Right lobe of liver (tissue), 6 donors: ENCODE results near the gene SOHLH1. TPM values are rescaled to one million over a fixed set of nuclear protein-coding genes. Genes with fewer than 3 reads are reported as not detected.
A peak's percentile ranks its signal among the peaks of the same experiment; 100 is the strongest.

Experiments used
- ATAC-seq, 4 donors: fragments of 200-7000 bp; cut with Tn5 transposase; one replicate each; pipeline ENCODE4 v1.9.1; 2020; ENCODE audit warnings: mild to moderate bottlenecking in 4 of 4, moderate library complexity in 4 of 4
- DNase-seq, 3 donors: peaks; one replicate each; pipeline ENCODE4 v3.0.0-alpha.2; 2020
- H3K27ac ChIP-seq, 3 donors: fragments of 200-600 bp; one replicate each; pipeline ENCODE4 v1.8.0; 2022
- H3K27me3 ChIP-seq, 2 donors: fragments of 200-600 bp; one replicate each; pipeline ENCODE4 v1.8.0; 2022
- H3K36me3 ChIP-seq, 4 donors: fragments of 200-600 bp; sonication (generic) in 1 of 4; one replicate each; pipeline versions ENCODE4 v1.5.1 to v1.8.0; 2017 to 2022; ENCODE audit warnings: control low read depth in 1 of 4
- H3K4me1 ChIP-seq, 4 donors: fragments of 200-600 bp; sonication (generic) in 1 of 4; one replicate each; pipeline versions ENCODE4 v1.5.1 to v1.8.0; 2017 to 2022; ENCODE audit warnings: control low read depth in 1 of 4
- H3K4me3 ChIP-seq, 3 donors: fragments of 200-600 bp; one replicate each; pipeline ENCODE4 v1.8.0; 2022
- H3K9me3 ChIP-seq, 4 donors: fragments of 200-600 bp; sonication (generic) in 1 of 4; one replicate each; pipeline versions ENCODE4 v1.5.1 to v1.8.0; 2017 to 2022; ENCODE audit warnings: control low read depth in 1 of 4
- POLR2A ChIP-seq: fragments of 450-650 bp; IDR thresholded peaks from one replicate; pipeline ENCODE4 v1.6.1; 2017; ENCODE audit warnings: antibody characterized with exemption, mild to moderate bottlenecking
- WGBS: methylation state at CpG from one replicate; pipeline ENCODE4 v1.1.6; 2018; ENCODE audit warnings: low coverage, low lambda C conversion rate; ENCODE audit not compliant: insufficient coverage; ENCODE audit errors: missing lambda C conversion rate; 5-methylcytosine and 5-hydroxymethylcytosine counted together
- intact Hi-C, 2 donors: fragments of 100-400 bp; cut with DNase I; formaldehyde crosslinking; loops; one replicate each; pipeline versions ENCODE4 v1.11.2 to v1.14.1; 2022
- total RNA-seq, 6 experiments: library from RNA; depleted of rRNA in 2 of 6; stranded (reverse); fragments of >200 nt in 2 of 6; fragmentation: NEBNext Ultra II Directional in 3 of 6; extraction: Animal tissue kit (Norgen Biotek cat#: 25700) in 3 of 6; gene quantifications; one replicate each; pipeline versions ENCODE4 v1.1.0 to v1.2.4, GENCODE V29; 2016 to 2023
- TF ChIP-seq, protein P1 (sequence below), 4 donors: fragments of 200-600 bp in 3 of 4; fragments of 450-650 bp in 1 of 4; IDR thresholded peaks; one replicate each; pipeline versions ENCODE4 v1.5.1 to v1.8.0; 2016 to 2022; ENCODE audit warnings: antibody characterized with exemption in 4 of 4, mild to moderate bottlenecking in 2 of 4
- donor health status: DM: no; HTN: yes; CAD: no.
- donor health status: DM: no; HTN: no; CAD: no.
- donor health status: DM: no; HTN: no; CAD: no.
- donor health status: DM: no; HTN: yes; CAD: no.
- donor health status: DM: no; HTN: yes; CAD: no.

Gene SOHLH1
- total RNA-seq, 6 experiments from 2014 or later: not detected

DNA sequence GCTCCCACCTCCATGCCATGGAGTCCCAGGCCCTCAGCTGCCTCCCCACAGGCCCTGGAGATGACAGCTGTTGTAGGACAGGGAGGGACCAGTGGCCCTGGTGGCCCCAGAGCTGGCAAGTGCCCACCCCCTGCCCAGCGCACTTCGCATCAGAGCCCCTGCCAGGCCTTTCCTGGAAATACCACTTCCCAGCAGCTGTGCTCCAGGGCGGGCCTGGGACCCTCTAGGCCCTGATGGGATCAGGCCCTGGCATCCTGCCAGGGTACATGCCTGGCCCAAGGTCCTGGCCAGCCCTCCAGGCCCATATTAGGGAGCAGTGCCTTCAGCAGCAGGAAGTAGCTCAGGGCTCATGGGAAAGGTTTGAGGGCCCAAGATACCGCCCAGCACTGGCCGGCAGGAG is 5.2 kb upstream of the SOHLH1 start:
- TF ChIP-seq, protein P1, sequence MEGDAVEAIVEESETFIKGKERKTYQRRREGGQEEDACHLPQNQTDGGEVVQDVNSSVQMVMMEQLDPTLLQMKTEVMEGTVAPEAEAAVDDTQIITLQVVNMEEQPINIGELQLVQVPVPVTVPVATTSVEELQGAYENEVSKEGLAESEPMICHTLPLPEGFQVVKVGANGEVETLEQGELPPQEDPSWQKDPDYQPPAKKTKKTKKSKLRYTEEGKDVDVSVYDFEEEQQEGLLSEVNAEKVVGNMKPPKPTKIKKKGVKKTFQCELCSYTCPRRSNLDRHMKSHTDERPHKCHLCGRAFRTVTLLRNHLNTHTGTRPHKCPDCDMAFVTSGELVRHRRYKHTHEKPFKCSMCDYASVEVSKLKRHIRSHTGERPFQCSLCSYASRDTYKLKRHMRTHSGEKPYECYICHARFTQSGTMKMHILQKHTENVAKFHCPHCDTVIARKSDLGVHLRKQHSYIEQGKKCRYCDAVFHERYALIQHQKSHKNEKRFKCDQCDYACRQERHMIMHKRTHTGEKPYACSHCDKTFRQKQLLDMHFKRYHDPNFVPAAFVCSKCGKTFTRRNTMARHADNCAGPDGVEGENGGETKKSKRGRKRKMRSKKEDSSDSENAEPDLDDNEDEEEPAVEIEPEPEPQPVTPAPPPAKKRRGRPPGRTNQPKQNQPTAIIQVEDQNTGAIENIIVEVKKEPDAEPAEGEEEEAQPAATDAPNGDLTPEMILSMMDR (IDR thresholded peaks at IDR 0.05): no peak
- TF ChIP-seq POLR2A: no peak
- Histone ChIP-seq H3K4me1 (peaks cover 0 to 5% (median 0%) of the 10 kb centered on the region in 4 donors), H3K36me3 (no peaks in the 10 kb centered on the region), H3K27me3 (peaks cover 0 to 9% of the 10 kb centered on the region in 2 donors), H3K27ac (no peak overlapping the region), H3K9me3 (no peaks in the 10 kb centered on the region), H3K4me3 (no peak overlapping the region)
- ATAC-seq (no peak), DNase-seq (no peak)
- intact Hi-C loops: no loop called here
- WGBS: no CpG with 5 or more reads among the region's 5 CpGs

DNA sequence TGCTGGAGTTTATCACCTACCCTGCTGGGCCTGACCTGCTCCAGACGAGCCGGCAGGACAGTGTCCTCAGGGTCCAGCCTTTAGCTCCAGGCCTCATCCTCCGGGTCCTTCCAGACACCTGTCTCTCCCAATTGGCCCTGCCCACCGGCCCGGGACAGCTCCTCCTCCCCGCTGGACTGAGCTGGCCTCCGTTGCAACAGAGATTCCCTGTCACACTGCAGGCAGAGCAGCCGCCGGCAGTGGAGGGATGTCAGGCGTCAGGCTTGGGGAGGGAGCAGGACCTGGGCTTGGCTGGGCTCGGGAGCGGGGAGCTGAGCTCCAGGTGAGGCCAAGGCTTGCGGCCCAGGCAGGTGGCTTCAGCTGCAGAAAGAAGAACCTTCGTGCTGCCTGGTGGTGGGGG is 4.4 kb upstream of the SOHLH1 start:
- WGBS: 5% methylated on average over 4 of the region's 14 CpGs
- no peak for DNase-seq
- ATAC-seq: no peak
- no peak for TF ChIP-seq POLR2A
- TF ChIP-seq, protein P1 (IDR thresholded peaks at IDR 0.05): no peak
- H3K27ac ChIP-seq: no peak overlapping the region
- H3K4me3 ChIP-seq: no peak overlapping the region
- no peaks in the 10 kb centered on the region for H3K36me3 ChIP-seq
- H3K27me3 ChIP-seq: peaks cover 0 to 9% of the 10 kb centered on the region in 2 donors
- no peaks in the 10 kb centered on the region for H3K9me3 ChIP-seq
- peaks cover 0 to 5% (median 0%) of the 10 kb centered on the region in 4 donors for H3K4me1 ChIP-seq
- intact Hi-C loops: no loop called here

DNA sequence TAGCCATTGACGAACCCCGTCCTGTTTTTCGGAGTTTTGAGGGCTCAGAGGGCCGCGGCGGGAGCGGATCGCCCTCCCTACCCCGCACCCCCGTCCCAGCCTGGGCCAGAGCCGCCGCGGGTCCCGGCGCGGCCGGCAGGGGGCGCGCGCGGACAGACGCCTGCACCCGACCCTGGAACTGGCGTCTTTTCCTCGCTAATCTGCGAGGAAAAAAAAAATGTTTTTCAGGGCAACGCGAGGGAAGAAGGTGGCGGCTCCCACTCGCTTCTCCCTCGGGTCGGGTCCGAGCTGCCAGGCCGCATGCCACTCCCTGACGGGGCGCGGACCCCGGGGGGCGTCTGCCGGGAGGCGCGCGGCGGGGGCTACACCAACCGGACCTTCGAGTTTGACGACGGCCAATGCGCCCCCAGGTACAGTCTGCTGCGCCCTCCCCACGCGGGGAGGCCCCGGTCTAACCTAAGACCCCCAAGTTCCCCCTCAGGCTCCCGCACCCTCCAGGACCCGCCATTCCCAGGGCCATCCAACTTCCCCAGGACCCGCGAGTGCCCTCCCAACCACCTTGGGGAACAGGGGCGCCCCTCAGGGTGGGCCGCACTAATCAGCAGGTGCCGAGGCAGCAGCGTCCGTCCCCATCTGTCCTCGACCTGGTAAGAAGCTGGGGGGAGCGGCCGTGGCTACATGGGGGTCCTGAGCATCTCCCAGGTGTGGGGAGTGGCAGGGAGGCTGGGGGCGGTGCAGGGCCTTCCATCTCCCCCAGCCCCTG is 2.9 kb upstream of the SOHLH1 start, which contains the start of gene KCNT1:
Gene KCNT1, plus strand, starts transcription at position 227 of the 763 bp plus-strand sequence. Its CDS starts 74 bp downstream, at position 301.
- DNase-seq (peak in 1 of 3 donors; percentile 43), ATAC-seq (peak; percentile 49 to 80 (median 64))
- H3K27me3 ChIP-seq: peaks cover 0 to 9% of the 10 kb centered on the region in 2 donors
- H3K9me3 ChIP-seq: no peaks in the 10 kb centered on the region
- no peaks in the 10 kb centered on the region for H3K36me3 ChIP-seq
- intact Hi-C loops: no loop called here
- H3K27ac ChIP-seq: no peak within 1 kb of the TSS
- H3K4me1 ChIP-seq: peaks cover 0 to 5% (median 0%) of the 10 kb centered on the region in 4 donors
- no peak for TF ChIP-seq POLR2A
- TF ChIP-seq, protein P1 (IDR thresholded peaks at IDR 0.05): peak; percentile 66 to 96 (median 84)
- WGBS: 4% methylated on average over 27 of the region's 66 CpGs
- no peak within 1 kb of the TSS for H3K4me3 ChIP-seq

DNA sequence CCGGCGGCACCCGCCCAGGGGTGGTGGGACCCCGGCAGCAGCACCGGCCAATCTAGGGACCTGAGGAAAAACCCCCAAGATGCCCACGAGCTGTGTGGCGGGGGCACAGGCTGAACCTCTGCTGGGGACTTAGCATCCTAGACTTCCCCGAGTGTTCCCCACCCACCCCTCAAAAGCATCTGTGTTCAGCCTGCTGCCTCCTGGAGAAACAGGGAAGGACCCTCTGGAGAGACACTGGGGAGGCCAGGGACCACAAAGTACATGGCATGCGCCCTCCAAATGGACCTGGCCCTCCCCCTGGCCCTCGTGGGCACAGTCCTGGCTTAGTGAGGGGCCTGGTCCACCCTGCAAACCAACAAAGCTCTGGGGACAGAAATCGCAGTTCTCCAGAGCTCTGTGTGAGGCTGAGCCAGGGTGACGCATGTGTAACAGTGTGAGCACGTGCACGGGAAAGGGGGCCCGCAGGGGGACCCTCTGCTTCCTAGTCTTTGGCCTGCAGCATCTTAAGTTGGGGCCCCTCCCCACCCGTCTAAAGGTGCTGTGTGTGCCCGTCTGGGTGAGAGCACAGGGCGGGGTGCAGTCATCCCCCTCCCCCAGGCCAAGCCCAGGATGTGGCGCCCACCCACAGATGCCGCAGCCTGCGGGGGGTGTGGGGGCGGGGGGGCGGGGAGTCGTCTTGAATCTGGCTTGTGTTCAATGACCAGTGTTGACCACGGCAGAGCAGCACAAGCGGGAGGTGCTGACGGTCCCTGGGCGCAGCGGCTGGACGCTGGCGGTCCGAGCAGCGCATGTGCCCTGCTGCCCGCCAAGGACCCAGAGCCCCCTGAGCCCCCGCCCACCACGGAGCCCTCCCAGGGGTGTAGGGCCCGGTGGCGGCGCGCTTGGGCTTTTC is 2.0 kb upstream of the SOHLH1 start:
- Histone ChIP-seq H3K27me3 (peaks cover 0 to 9% of the 10 kb centered on the region in 2 donors), H3K27ac (no peak overlapping the region), H3K36me3 (no peaks in the 10 kb centered on the region), H3K9me3 (no peaks in the 10 kb centered on the region), H3K4me1 (peaks cover 0 to 5% (median 0%) of the 10 kb centered on the region in 4 donors), H3K4me3 (no peak overlapping the region)
- intact Hi-C loops: no loop called here
- no peak for TF ChIP-seq POLR2A
- no peak for ATAC-seq
- WGBS: 7% methylated on average over 17 of the region's 40 CpGs
- DNase-seq: no peak
